ENCODE measurements around the gene TSPAN18.

TSPAN18 gene

DNA sequence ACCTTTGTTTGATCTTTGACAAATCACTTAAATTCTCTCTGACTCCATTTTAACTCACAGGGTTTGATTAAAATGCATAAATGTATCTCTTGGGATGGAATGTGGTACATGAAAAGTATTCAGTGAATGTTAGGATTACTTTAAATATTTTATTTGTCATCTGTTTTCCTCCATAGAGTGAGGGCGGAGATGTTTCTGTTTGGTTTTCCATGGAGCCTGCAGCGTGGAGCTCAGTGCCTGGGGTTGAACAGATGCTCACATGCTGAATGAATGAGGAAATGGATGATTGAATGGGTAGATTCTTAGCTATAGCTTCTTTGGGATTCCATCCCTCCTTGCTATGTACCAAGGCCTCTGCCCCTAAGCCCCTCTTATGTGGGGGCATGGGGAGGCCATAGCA lies 10.0 kb downstream of the TSPAN18 start:
- no peak for DNase-seq (ENCODE audit: low read depth in 3 of 3, low spot score in 1 of 3)

DNA sequence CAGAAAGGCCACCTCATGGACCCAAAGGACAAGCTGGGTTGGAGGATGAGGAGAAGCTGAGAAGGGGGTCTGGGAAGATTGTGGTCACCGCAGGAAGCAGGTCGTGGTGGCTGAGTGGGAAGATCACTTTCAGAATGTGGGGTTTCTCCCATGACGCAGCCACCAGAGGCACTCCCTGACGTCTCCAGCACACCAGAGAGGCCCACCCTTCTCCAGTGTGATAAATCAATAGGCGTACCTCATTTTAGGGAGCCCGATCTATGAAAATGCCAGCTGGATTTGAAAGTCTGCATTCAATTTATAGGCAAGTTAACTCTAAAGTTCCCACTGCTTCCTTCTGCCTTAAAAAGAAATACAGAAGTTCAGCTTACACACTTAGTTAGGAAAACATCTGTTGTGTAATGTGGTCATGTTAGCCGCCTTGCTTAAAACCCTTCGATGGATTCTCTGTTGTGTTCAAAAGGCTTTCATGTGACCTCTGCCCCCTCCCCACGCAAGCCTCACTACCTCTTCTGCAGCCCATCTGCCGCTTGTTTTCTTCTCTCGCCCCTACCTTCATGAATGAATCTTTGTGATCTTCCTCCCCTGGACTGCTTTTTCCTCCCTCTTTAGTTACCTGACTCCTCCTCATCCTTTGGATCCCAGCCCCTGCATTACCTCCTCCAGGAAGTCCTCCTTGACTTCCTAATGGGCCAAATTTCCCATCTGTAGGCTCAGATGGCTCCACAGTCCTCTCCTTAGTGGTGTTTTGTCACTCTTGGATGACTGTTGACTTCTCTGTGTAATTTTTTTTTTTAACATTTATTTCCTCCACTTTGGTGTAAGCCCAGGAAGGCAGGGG lies 10.7 kb downstream of the TSPAN18 start:
- no peak for DNase-seq (ENCODE audit: low read depth in 3 of 3, low spot score in 1 of 3)

DNA sequence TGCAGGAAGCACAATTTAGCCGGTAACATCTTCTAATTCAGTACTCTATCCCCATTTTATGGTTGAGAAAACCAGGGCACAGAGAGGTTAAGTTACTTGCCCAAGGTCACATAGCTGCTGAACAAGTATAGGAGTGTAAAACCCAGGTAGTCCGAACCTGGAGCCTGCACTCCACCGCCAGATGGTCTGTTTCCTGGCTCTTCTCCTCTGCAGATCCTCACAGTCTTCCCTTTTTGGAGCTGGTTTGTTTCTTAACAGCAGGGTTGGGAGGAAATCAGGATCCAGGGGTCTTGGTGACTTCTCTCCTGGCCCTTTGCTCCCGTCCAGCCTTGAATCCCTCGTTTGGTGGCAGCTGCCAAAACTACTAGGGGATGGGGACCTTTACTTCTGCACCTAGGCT lies 12.0 kb downstream of the TSPAN18 start:
- DNase-seq (ENCODE audit: low read depth in 3 of 3, low spot score in 1 of 3): no peak

DNA sequence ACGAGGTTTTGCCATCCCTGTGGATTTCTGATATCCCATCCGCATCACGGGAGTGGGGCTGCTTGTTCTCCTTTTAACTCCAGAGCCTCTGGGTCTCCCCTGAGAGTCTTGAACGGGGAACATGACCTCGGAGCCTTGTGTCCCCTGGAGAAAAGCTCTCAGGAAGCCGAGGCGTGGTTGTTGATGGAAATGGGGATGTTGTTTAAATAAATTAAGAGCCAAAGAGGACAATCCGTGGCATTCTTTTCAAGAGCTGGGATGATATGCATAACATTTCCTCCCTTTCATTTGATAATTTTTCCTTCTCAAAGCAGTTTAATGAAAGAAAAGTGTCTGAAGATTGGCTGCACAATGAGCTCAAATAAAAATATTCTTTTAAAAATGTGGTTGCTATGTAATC lies 14.2 kb downstream of the TSPAN18 start:
- no peak for DNase-seq (ENCODE audit: low read depth in 3 of 3, low spot score in 1 of 3)

DNA sequence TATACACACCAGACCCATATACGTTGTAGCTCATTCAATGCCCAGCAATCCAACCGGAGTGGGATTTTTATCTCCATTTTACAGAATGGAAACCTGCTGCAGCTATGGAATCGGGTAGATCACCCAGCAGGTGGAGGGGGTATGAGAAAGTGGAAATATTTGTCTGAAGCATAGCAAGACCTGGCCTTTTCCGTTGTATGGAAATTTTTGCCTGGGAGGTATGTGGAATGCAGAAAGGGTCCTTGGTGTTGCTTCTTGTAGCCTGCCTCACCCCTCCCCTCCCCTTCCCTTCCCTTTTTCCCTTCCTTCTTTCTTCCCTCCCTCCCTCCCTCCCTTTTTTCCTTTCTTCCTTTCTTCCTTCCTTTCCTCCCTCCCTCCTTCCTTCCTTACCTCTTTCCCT lies 15.2 kb downstream of the TSPAN18 start:
- DNase-seq (ENCODE audit: low read depth in 3 of 3, low spot score in 1 of 3): no peak

DNA sequence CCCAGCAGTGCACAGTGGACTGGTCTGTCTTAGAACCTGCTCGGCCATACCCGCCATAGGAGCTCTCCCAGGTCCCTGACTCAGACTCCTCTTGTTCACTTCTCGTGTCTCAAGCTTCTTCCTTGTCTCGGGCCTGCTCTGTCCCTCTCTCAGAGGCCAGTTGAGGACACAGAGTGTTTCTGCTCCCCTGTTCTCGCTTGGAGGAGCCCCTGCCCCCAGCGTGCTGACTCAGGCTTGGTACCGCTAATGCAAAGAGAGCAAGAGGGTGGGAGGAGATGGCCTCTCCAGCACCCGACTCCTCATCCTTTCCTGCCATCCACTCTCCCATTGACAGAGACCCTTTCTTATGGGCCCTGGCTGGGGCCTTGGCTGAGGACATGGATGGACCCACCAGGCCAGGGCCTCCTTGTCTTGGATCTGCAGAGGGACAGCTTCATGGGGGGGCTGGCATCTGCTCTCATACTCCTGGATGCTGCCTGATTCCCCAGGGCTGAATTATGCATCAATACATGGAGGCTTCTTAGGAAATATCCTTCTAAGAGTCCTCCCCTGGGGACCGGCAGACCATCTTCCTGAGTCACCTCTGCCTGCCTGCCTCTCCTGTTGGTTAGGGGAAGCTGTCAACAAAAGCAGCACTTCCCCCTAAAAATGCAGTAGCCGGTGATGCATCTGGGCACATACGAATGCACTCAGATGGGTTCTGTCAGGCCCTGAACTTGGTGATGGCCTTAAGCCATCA lies 15.9 kb downstream of the TSPAN18 start:
- DNase-seq (ENCODE audit: low read depth in 3 of 3, low spot score in 1 of 3): no peak

DNA sequence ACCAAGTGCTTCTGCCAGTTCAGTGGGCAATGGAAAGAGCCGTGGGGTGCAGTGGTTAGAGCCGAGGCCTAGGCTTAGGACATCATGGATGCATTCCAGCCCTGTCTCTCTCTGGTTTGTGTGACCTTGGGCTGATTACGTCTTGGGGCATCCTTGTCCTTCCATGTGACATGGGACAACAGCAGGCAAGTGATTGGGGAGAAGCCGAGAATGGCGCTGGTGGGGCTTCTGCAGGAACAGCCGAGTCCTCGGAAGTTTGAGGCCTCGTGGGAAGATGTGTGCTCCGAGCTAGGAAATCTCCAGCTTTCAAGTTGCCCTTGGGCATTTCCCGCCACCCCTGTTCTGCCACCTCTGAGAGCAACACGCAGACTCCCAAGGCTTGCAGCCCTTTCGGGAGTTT lies 16.6 kb downstream of the TSPAN18 start:
- DNase-seq (ENCODE audit: low read depth in 3 of 3, low spot score in 1 of 3): no peak

DNA sequence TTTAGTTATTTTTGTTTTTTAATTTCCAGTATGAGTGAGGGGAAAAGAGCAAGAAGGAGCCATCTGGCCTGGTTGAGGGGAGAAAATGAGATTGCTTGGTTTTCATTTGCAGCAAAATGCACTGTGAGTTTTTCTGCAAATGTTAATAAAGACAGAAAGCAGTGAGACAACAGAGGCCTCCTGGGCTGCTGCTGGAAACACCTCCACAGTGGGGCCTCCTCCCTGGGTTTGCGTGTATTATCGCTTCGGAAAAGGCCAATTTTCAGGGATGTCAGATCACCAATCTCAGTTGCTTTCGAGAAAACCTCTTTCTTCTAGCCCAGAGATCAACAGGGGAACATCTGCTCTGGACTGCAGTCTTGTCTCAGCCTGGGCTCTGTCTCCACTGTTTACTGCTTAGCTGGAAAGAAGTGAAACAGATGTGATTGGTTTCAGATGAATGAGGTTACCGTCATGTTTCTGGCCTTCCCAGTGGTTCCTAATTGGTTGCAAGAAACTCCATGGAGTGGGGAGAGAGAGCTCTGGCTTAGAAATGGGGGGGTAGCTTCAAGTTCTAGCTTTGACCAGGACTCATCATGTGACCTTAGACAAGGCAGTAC lies 17.3 kb downstream of the TSPAN18 start:
- DNase-seq (ENCODE audit: low read depth in 3 of 3, low spot score in 1 of 3): no peak

DNA sequence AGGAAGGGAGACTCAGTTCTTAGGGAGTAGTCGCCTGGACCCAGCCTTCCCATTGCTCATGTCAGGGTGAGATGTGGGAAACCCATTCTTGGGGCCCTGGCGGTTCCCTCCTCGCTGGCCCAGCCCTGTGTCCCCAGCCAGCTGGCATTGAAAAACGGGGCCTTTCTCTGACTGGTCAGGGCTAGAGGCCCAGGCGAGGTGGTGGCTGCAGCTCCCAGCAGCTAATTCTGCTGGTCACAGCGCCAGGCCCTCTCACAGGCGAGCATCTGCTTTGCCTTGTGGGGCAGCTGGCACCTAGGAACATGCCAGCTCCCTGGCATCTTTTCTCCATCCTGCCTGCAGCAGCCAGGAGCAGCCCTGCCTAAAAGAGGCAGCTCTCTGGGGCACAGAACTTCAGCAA lies 20.1 kb downstream of the TSPAN18 start:
- no peak for DNase-seq (ENCODE audit: low read depth in 3 of 3, low spot score in 1 of 3)

DNA sequence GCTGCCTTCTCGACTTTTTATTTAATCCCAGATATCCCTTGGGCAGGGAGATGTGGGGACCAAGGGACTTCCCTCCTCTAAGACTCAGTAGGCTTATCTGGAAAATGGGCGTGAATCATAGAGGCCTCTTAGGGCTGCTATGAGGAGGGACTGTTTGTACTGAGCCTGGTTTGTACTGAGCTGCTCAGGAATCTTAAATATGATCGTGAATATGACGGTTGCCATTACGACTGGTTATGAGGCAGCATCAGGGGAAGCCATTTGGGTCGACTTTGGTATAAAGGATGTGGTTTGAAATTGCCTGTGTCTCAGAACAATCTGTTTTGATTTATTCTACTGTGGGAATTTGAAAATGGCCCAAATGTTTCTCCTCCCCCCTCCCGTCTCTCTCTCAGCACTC lies 20.6 kb downstream of the TSPAN18 start:
- DNase-seq (ENCODE audit: low read depth in 3 of 3, low spot score in 1 of 3): no peak

DNA sequence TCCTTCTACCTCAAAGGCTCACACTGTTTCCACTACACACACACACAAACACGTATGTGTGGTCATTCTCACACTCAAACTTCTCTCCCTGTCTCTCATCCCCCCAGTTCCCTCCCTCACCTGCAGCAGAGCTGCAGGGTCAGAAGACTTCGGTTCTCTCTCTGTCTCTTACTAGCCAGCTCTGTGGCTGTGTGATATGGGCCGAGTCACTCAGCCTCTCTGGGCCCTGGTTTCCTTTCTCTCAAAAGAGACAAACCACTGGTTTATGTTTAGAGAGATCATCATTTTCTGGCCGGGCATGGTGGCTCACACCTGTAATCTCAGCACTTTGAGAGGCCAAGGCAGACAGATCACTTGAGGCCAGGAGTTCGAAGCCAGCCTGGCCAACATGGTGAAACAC lies 21.1 kb downstream of the TSPAN18 start:
- DNase-seq (ENCODE audit: low read depth in 3 of 3, low spot score in 1 of 3): no peak

DNA sequence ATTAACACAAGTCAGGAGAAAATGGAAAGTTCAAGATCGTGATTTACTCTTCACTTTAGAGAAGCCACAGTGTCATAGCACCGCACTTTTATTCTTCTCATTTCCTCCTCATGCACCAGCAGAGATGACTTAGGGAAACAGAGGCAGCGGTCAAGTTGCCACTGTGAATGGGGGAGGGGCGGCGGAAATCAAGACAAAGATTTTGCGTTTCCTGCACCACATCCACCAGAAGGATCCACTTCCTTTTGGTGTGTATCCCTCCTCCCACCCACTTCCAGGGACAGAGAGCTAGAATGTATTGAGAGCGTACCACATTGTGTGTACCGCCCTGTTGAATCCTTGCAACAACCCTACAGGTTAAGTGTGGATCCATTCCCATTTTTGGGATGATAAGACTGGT lies 21.8 kb downstream of the TSPAN18 start:
- DNase-seq (ENCODE audit: low read depth in 3 of 3, low spot score in 1 of 3): no peak

DNA sequence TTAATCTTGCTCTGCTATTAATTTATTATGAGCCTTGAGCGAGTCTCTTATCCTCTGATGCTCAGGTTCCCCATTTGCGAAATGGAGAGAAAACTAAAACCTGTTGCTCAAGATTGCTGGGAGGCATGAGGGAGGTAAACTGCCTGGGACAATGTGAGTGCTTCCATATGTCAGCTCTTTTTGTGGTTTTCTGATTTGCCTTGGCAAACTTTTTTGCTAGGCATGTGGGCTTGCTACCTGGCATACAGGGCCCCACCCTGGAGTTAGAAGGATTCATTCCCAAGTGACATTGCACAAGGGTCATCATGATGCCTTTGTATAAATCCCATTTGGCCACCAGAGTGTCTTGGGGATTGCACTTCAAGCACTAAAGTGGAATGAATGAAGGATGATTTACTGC lies 22.4 kb downstream of the TSPAN18 start:
- no peak for DNase-seq (ENCODE audit: low read depth in 3 of 3, low spot score in 1 of 3)

DNA sequence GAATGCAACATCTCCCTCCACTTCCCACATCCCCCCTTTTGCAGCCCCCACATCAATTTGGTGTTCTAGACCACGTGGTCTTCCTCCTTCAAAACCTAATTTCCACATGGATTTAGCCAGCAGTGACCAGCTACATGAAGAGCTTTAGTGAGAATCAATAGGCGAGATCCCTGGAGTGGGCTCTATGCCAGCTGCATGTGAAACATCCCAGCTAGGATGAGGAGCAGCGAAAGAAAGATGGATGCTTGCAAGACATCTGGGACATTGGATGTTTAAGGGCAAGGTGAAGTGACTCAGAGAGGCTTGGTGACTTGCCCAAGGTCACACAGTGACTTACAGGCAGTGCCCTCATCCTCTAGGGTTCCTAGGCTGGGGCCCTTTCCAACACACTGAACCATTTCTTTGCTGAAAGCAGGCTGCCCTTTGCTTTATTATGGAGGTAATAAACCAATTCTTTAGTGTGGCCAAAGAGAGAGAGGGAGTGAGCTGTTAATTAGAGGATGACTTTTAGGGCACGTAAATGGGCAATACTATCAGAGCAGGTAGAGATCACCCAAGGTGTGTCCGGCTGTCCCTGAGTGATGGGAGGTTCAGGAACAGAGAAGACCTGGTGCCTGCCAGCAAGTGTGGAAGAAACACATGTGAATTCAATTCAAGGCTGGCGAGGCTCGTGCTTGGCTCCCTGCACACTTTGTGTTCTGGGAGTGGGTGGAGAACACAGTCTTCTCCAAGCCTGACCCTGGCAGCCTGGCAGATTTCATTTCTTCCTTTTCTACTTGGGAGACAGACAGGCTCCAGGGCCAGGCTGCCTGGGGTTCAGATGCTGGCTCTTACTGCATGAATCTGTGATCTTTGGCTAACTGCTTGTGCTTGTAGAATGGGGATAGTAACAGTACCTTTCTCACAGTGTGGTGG lies 24.0 kb downstream of the TSPAN18 start:
- no peak for DNase-seq (ENCODE audit: low read depth in 3 of 3, low spot score in 1 of 3)

DNA sequence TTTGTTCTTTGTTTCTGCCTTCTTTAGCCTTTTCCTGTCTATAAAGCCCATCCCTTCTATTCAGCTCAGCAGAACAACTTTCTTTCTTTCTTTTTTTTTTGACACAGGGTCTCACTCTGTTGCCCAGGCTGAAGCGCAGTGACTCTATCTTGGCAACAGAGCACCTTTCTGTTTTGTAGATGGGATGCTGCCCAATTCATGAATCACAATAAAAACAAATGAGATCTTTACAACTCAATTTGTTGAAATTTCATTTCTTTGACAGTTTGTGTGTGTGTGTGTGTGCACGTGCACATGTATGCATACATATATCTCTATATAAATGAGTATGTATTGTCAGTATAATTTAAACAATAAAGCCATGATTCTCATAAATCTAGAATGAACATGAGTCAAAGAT lies 25.5 kb downstream of the TSPAN18 start:
- DNase-seq (ENCODE audit: low read depth in 3 of 3, low spot score in 1 of 3): no peak

DNA sequence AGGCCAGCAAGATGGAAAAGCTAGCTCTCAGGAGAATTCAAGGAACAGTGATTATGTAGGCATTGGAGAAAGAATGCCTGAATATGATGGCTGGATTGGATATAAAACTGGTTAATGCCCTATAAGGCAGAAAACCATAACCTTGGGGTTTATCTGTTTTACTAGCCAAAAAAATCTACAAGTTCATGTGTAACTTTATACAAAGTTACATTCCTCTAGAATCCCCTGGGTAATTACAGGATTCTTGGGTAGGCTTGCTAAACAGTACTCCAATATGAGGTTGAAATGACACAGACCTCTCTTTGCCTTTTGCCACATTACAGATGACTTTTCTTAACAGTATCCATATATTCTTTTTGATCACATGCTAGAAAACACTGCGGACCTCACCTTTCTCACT lies 26.0 kb downstream of the TSPAN18 start:
- DNase-seq (ENCODE audit: low read depth in 3 of 3, low spot score in 1 of 3): no peak

DNA sequence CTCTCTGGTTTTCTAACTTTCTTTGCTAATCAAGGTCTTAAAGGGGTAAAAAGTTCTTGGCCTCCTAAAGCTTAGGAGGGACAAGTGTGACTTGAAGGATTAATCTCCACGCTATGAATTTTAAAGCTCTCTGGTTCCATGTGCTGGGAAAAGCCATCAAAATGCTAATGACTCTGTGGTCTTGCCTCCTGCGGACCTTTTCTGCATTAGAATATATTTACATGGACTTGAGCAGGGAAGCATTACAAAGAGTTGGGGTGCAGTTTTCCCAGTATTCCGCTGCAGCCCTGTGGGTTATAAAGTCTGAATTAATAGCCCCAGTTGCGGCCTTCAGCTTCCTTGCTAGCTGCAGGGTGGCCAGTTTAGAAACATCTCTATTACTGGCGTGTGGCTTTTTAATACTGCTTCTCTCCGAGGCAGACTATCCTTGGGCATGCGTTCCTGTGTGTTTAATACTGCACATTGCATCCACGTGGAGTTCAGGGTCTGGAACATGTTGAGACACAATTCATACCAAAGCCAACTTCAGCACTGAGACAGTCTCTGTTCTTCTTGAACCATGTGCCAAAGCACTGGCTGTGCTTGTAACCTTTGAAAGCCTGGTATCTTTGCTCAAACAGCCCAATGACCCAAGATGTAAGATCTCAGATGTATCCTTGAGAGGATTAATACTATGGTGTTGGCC lies 27.3 kb downstream of the TSPAN18 start:
- DNase-seq (ENCODE audit: low read depth in 3 of 3, low spot score in 1 of 3): no peak

DNA sequence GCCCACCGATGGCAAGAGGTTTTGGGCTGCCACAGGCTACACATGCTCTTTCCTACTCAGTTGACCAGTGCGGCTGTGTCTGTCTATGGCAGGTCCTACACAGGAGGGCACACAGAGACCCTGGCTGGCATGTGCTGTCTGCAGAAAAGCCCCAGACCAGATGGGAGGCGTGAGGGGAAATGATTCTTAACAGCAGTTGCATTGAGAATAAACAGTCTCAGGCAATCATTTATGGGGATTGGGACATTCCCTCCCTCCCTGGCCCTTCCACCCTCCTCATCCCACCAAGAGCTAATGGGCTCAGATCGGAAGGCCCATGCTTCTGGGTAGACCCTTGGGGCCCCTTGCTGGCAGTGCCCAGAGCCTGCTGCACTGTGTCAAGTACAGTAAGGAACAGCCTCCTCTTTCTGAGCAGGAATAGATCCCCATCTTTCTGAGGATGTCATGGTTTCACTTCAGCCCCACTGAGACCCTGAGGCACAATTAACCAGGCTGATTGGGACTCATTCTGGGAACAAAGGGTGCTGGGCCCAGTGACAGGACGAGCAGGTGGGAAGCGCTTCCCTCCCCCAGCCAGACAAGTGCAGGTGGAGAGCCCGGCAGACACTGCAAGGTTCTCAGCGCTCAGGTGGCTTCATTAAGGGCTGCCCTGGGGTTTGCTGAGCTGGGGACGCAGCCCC lies 28.3 kb downstream of the TSPAN18 start:
- no peak for DNase-seq (ENCODE audit: low read depth in 3 of 3, low spot score in 1 of 3)

DNA sequence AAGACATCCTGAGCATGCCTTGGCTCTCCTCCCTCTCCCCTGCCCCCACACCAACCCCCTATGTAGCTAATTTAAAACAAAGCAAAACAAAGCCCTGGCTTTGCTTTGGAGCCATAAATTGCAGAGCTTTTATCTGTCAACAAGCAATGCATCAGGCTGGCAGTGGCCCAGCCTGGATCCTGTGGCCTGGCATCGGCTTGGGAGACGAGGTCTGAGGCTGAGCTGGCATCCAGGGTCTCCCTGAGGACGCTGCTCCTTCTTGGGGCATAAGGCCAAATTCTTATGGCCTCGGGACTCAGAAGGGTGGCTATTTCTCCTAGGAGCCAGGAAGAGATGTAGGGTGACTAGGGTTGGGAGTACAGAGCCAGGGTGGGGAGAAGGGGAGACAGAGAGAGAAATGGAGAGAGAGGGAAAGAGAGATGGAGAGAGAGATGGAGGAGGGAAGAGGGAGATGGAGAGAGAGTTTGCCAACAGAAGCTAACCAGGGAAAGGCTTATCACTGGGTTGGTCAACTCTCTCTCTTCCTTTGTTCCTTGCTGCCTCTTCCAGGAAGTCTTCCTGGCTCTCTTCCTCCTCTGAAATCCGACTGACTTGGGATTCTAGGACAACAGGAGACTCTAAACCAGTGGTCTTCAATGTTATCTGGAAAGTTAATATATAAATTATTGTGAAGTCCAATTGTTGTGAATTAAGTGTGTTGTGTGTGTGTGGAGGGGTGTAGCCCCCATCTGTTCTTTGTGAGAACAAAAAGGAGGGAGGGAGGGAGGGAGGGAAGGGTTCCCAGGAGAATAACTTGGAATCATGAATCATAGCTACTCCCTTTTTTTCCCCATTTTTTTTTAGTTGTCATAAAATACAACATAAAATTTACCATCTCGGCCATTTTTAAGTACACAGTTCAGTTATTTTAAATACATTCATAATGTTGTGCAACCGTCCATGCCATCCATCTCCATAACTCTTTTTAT lies 29.1 kb downstream of the TSPAN18 start:
- DNase-seq (ENCODE audit: low read depth in 3 of 3, low spot score in 1 of 3): no peak

All from stimulated activated CD4-positive, alpha-beta T cell treated with anti-CD3 and anti-CD28 coated beads, TNF-alpha, amount 100 ng/mL, for 1 hour (primary cell).